WTC11 (cell line): ENCODE results near the gene ARVCF. TPM values are rescaled to one million over a fixed set of nuclear protein-coding genes. Genes with fewer than 3 reads are reported as not detected.

Experiments used
- ATAC-seq: fragments of 200-7000 bp; cut with Tn5 transposase; 2 replicates; pipeline ENCODE4 v1.10.0; 2021; ENCODE audit warnings: mild to moderate bottlenecking, moderate library complexity
- CTCF ChIA-PET: fragments of 300-600 bp; sonication (Branson Sonifier 250); formaldehyde crosslinking; loops from one replicate; lab custom pipeline; 2021; ENCODE audit warnings: antibody characterized with exemption; lab: Charles Lee
- POLR2A ChIA-PET: fragments of 350-600 bp; sonication (Branson Sonifier 250); formaldehyde crosslinking; loops from one replicate; lab custom pipeline; 2021; ENCODE audit warnings: antibody characterized with exemption; lab: Charles Lee
- DNase-seq: peaks from one replicate; pipeline ENCODE4 v3.0.0; 2021; ENCODE audit warnings: low spot score
- H3K27ac Mint-ChIP-seq: 2 replicates; pipeline ENCODE4 v1.8.0; 2021; ENCODE audit warnings: mixed read lengths
- H3K27me3 Mint-ChIP-seq: 2 replicates; pipeline ENCODE4 v1.8.0; 2021; ENCODE audit warnings: low read depth, mild to moderate bottlenecking, moderate library complexity, mixed read lengths
- H3K36me3 Mint-ChIP-seq: 2 replicates; pipeline ENCODE4 v1.8.0; 2021; ENCODE audit warnings: mixed read lengths
- H3K4me1 Mint-ChIP-seq: 2 replicates; pipeline ENCODE4 v1.8.0; 2022; ENCODE audit warnings: mixed read lengths
- H3K4me3 Mint-ChIP-seq: 2 replicates; pipeline ENCODE4 v1.8.0; 2021; ENCODE audit warnings: mild to moderate bottlenecking, moderate library complexity, mixed read lengths
- H3K9me3 Mint-ChIP-seq: 2 replicates; pipeline ENCODE4 v1.8.0; 2021; ENCODE audit warnings: mixed read lengths
- CREM ChIP-seq: sonication (generic); formaldehyde crosslinking; IDR thresholded peaks from 2 replicates; pipeline ENCODE4 v1.8.1; 2022; ENCODE audit warnings: mild to moderate bottlenecking, missing genetic modification reagents, moderate library complexity
- HMGXB4 ChIP-seq: sonication (generic); formaldehyde crosslinking; IDR thresholded peaks from 2 replicates; pipeline ENCODE4 v1.8.1; 2023; ENCODE audit warnings: mild to moderate bottlenecking, moderate library complexity, missing genetic modification reagents
- KAT7 ChIP-seq: sonication (generic); formaldehyde crosslinking; IDR thresholded peaks from 2 replicates; pipeline ENCODE4 v1.8.1; 2023; ENCODE audit warnings: missing genetic modification reagents, mild to moderate bottlenecking, borderline replicate concordance
- NFATC4 ChIP-seq: fragments of 250-450 bp; sonication (Bioruptor Pico); IDR thresholded peaks from 2 replicates; pipeline ENCODE4 v1.9.0; 2021; ENCODE audit warnings: mild to moderate bottlenecking
- NFYB ChIP-seq: sonication (generic); formaldehyde crosslinking; conservative IDR thresholded peaks from 2 replicates; pipeline ENCODE4 v1.8.0; 2022; ENCODE audit warnings: low read depth, missing genetic modification reagents
- SP1 ChIP-seq: sonication (generic); formaldehyde crosslinking; conservative IDR thresholded peaks from 2 replicates; pipeline ENCODE4 v1.8.1; 2022; ENCODE audit warnings: missing genetic modification reagents
- TP53 ChIP-seq: sonication (generic); formaldehyde crosslinking; IDR thresholded peaks from 2 replicates; pipeline ENCODE4 v1.8.1; 2023; ENCODE audit warnings: mild to moderate bottlenecking, missing genetic modification reagents
- ZNF396 ChIP-seq: fragments of 250-450 bp; sonication (Bioruptor Pico); IDR thresholded peaks from 2 replicates; pipeline ENCODE4 v1.8.0; 2021; ENCODE audit warnings: mild to moderate bottlenecking, moderate library complexity, borderline replicate concordance
- total RNA-seq: library from RNA; stranded (reverse); gene quantifications from 3 replicates; pipeline ENCODE4 v1.2.3, GENCODE V29; 2021
- TF ChIP-seq, protein P1 (sequence below): sonication (generic); formaldehyde crosslinking; IDR thresholded peaks from 2 replicates; pipeline ENCODE4 v1.8.0; 2023; ENCODE audit warnings: missing genetic modification reagents, mild to moderate bottlenecking, borderline replicate concordance
- TF ChIP-seq, protein P2 (sequence below): sonication (generic); formaldehyde crosslinking; IDR thresholded peaks from 2 replicates; pipeline ENCODE4 v1.8.1; 2022; ENCODE audit warnings: low read depth, mild to moderate bottlenecking, moderate library complexity, missing genetic modification reagents, borderline replicate concordance
- TF ChIP-seq, protein P3 (sequence below): fragments of 250-450 bp; sonication (Bioruptor Pico); IDR thresholded peaks from 2 replicates; pipeline ENCODE4 v1.8.0; 2021; ENCODE audit warnings: mild to moderate bottlenecking
- TF ChIP-seq, protein P4 (sequence below): sonication (generic); formaldehyde crosslinking; IDR thresholded peaks from 2 replicates; pipeline ENCODE4 v1.8.0; 2022; ENCODE audit warnings: mild to moderate bottlenecking, missing genetic modification reagents
- TF ChIP-seq, protein P5 (sequence below): sonication (generic); formaldehyde crosslinking; IDR thresholded peaks from 2 replicates; pipeline ENCODE4 v1.8.0; 2022; ENCODE audit warnings: mild to moderate bottlenecking, missing genetic modification reagents

ARVCF gene
- total RNA-seq, 1 experiment from 2014 or later = 65.4 TPM

- TF ChIP-seq NFYB (CRISPR knock-in tag) (peak; percentile 99), NFATC4 (CRISPR knock-in tag) (no peak), TP53 (CRISPR knock-in tag) (no peak), SP1 (CRISPR knock-in tag) (peak; percentile 81), CREM (CRISPR knock-in tag) (no peak), KAT7 (CRISPR knock-in tag) (no peak), ZNF396 (CRISPR knock-in tag) (no peak), HMGXB4 (CRISPR knock-in tag) (0 out of 2 replicates have a peak, but pooled peaks have one; percentile 24)
- TF ChIP-seq, protein P1, sequence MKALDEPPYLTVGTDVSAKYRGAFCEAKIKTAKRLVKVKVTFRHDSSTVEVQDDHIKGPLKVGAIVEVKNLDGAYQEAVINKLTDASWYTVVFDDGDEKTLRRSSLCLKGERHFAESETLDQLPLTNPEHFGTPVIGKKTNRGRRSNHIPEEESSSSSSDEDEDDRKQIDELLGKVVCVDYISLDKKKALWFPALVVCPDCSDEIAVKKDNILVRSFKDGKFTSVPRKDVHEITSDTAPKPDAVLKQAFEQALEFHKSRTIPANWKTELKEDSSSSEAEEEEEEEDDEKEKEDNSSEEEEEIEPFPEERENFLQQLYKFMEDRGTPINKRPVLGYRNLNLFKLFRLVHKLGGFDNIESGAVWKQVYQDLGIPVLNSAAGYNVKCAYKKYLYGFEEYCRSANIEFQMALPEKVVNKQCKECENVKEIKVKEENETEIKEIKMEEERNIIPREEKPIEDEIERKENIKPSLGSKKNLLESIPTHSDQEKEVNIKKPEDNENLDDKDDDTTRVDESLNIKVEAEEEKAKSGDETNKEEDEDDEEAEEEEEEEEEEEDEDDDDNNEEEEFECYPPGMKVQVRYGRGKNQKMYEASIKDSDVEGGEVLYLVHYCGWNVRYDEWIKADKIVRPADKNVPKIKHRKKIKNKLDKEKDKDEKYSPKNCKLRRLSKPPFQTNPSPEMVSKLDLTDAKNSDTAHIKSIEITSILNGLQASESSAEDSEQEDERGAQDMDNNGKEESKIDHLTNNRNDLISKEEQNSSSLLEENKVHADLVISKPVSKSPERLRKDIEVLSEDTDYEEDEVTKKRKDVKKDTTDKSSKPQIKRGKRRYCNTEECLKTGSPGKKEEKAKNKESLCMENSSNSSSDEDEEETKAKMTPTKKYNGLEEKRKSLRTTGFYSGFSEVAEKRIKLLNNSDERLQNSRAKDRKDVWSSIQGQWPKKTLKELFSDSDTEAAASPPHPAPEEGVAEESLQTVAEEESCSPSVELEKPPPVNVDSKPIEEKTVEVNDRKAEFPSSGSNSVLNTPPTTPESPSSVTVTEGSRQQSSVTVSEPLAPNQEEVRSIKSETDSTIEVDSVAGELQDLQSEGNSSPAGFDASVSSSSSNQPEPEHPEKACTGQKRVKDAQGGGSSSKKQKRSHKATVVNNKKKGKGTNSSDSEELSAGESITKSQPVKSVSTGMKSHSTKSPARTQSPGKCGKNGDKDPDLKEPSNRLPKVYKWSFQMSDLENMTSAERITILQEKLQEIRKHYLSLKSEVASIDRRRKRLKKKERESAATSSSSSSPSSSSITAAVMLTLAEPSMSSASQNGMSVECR (CRISPR knock-in tag) = no peak; the same call in 1 of the 2 replicates
- TF ChIP-seq, protein P2, sequence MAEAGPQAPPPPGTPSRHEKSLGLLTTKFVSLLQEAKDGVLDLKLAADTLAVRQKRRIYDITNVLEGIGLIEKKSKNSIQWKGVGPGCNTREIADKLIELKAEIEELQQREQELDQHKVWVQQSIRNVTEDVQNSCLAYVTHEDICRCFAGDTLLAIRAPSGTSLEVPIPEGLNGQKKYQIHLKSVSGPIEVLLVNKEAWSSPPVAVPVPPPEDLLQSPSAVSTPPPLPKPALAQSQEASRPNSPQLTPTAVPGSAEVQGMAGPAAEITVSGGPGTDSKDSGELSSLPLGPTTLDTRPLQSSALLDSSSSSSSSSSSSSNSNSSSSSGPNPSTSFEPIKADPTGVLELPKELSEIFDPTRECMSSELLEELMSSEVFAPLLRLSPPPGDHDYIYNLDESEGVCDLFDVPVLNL = no peak
- TF ChIP-seq, protein P3, sequence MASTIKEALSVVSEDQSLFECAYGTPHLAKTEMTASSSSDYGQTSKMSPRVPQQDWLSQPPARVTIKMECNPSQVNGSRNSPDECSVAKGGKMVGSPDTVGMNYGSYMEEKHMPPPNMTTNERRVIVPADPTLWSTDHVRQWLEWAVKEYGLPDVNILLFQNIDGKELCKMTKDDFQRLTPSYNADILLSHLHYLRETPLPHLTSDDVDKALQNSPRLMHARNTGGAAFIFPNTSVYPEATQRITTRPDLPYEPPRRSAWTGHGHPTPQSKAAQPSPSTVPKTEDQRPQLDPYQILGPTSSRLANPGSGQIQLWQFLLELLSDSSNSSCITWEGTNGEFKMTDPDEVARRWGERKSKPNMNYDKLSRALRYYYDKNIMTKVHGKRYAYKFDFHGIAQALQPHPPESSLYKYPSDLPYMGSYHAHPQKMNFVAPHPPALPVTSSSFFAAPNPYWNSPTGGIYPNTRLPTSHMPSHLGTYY = no peak
- TF ChIP-seq, protein P4, sequence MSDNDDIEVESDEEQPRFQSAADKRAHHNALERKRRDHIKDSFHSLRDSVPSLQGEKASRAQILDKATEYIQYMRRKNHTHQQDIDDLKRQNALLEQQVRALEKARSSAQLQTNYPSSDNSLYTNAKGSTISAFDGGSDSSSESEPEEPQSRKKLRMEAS (CRISPR knock-in tag) = 0 out of 2 replicates have a peak, but pooled peaks have one; percentile 44
Measured at GRCh38 chr22:20016734-20017621, at the start of gene ARVCF (continued).

DNA sequence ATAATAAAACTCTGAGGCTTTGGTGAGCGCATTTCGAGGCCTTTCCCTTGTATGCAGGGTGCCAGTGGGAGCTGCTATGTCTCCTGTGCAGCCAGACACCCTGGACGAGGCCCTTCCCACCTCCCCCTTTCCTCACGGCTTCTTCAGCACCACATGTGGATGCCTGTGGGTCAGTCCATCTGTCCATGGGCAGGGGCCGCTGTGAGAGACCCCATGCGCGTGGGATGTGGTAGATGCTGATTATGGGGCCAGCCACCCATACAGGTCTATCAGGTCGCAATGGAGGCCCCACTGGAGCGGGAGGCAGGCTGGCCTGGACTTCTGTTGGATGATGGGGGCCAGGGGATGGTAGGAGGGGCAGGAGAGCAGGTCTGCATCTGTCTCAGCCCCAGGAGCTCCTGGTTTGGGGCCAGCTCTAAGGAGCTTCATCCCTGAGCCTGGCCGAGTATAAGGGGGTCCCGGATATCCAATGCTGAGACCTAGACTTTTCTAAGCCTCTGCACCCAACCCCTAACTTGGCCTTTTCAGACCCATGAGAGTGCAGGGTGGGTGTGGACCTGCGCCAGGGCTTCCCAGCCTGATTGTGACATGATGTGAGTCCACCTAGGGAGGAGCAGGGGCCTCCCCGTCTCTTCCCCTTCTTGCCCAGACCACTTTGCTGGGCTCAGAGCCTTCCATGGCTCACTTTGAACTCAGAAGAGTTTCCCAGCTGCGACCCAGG, 49.4 kb upstream of the ARVCF start:
- no peak for ATAC-seq
- no peaks in the 10 kb centered on the region for H3K9me3 Mint-ChIP-seq
- peaks cover 9% of the 10 kb centered on the region for H3K27me3 Mint-ChIP-seq
- no peak for DNase-seq
- H3K4me1 Mint-ChIP-seq = no peaks in the 10 kb centered on the region
- POLR2A ChIA-PET = no interaction called here
- TF ChIP-seq, protein P5, sequence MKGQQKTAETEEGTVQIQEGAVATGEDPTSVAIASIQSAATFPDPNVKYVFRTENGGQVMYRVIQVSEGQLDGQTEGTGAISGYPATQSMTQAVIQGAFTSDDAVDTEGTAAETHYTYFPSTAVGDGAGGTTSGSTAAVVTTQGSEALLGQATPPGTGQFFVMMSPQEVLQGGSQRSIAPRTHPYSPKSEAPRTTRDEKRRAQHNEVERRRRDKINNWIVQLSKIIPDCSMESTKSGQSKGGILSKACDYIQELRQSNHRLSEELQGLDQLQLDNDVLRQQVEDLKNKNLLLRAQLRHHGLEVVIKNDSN = no peak
- TF ChIP-seq, all 79 proteins: peak for 0
- Mint-ChIP-seq H3K36me3 (no peaks in the 10 kb centered on the region), H3K27ac (no peak overlapping the region), H3K4me3 (no peak overlapping the region)
- CTCF ChIA-PET = no interaction called here
